Neural progenitor cell (in vitro differentiated cells): ENCODE measurements around the gene ACOXL. TPM values are rescaled to one million over a fixed set of nuclear protein-coding genes. Genes with fewer than 3 reads are reported as not detected.

Experiments
- DNase-seq: peaks from one replicate; pipeline ENCODE4 v3.0.0-alpha.2; 2016; ENCODE audit warnings: low spot score
- H2AFZ ChIP-seq: fragments of 200-600 bp; sonication (generic); replicated peaks from 2 replicates; pipeline ENCODE4 v1.6.1; 2016; ENCODE audit warnings: antibody characterized with exemption
- H3F3A ChIP-seq: fragments of 200-600 bp; sonication (generic); 2 replicates; pipeline ENCODE4 v1.6.1; 2016; ENCODE audit warnings: antibody characterized with exemption, low read depth
- H3K27ac ChIP-seq: fragments of 200-600 bp; sonication (generic); 2 replicates; pipeline ENCODE4 v1.5.1; 2016; ENCODE audit warnings: mild to moderate bottlenecking
- H3K27me3 ChIP-seq: fragments of 200-600 bp; sonication (generic); 2 replicates; pipeline ENCODE4 v1.6.1; 2016; ENCODE audit warnings: mild to moderate bottlenecking, moderate library complexity
- H3K36me3 ChIP-seq: fragments of 200-600 bp; sonication (generic); 2 replicates; pipeline ENCODE4 v1.5.1; 2016
- H3K4me1 ChIP-seq: fragments of 200-600 bp; sonication (generic); 2 replicates; pipeline ENCODE4 v1.6.1; 2016; ENCODE audit warnings: mixed run types
- H3K4me2 ChIP-seq: fragments of 200-600 bp; sonication (generic); 2 replicates; pipeline ENCODE4 v1.6.1; 2016
- H3K4me3 ChIP-seq: fragments of 200-600 bp; sonication (generic); 2 replicates; pipeline ENCODE4 v1.5.1; 2016
- H3K79me2 ChIP-seq: fragments of 200-600 bp; sonication (generic); 2 replicates; pipeline ENCODE4 v1.6.1; 2016; ENCODE audit warnings: low read depth
- H3K9ac ChIP-seq: fragments of 200-600 bp; sonication (generic); 2 replicates; pipeline ENCODE4 v1.6.1; 2016
- H3K9me3 ChIP-seq: fragments of 200-600 bp; sonication (generic); 2 replicates; pipeline ENCODE4 v1.5.1; 2016; ENCODE audit warnings: low read depth
- H4K20me1 ChIP-seq: fragments of 200-600 bp; sonication (generic); 2 replicates; pipeline ENCODE4 v1.6.1; 2016; ENCODE audit warnings: low read depth
- H3K27ac Mint-ChIP-seq: 3 replicates; pipeline ENCODE4 v1.8.0; 2021; ENCODE audit warnings: mixed read lengths
- H3K27me3 Mint-ChIP-seq: 2 replicates; pipeline ENCODE4 v1.8.0; 2022; ENCODE audit warnings: low read depth, mild to moderate bottlenecking, inconsistent platforms, moderate library complexity, mixed read lengths; ENCODE audit not compliant: insufficient read depth
- H3K36me3 Mint-ChIP-seq: 3 replicates; pipeline ENCODE4 v1.8.0; 2021; ENCODE audit warnings: mixed read lengths
- H3K4me1 Mint-ChIP-seq: 3 replicates; pipeline ENCODE4 v1.8.0; 2021; ENCODE audit warnings: mixed read lengths
- H3K4me3 Mint-ChIP-seq: 3 replicates; pipeline ENCODE4 v1.8.0; 2021; ENCODE audit warnings: mild to moderate bottlenecking, moderate library complexity, mixed read lengths
- H3K9me3 Mint-ChIP-seq: 3 replicates; pipeline ENCODE4 v1.8.0; 2020; ENCODE audit warnings: mixed read lengths
- EZH2 ChIP-seq: fragments of 200-600 bp; sonication (generic); IDR thresholded peaks from 2 replicates; pipeline ENCODE4 v1.6.1; 2017; ENCODE audit warnings: antibody characterized with exemption, mild to moderate bottlenecking, moderate library complexity
- EZH2phosphoT487 ChIP-seq: fragments of 200-600 bp; sonication (generic); IDR thresholded peaks from 2 replicates; pipeline ENCODE4 v1.6.1; 2017; ENCODE audit warnings: antibody characterized with exemption
- total RNA-seq: library from RNA; depleted of rRNA; stranded (reverse); fragments of >200 nt; gene quantifications from 2 replicates; pipeline ENCODE4 v1.2.3, GENCODE V29; 2015; ENCODE audit warnings: low replicate concordance
- TF ChIP-seq, protein P1 (sequence below): fragments of 200-600 bp; sonication (generic); IDR thresholded peaks from 2 replicates; pipeline ENCODE4 v1.5.1; 2017; ENCODE audit warnings: antibody characterized with exemption, mild to moderate bottlenecking

ACOXL gene
- total RNA-seq, 1 donor from 2014 or later, result 2.9 TPM

DNA sequence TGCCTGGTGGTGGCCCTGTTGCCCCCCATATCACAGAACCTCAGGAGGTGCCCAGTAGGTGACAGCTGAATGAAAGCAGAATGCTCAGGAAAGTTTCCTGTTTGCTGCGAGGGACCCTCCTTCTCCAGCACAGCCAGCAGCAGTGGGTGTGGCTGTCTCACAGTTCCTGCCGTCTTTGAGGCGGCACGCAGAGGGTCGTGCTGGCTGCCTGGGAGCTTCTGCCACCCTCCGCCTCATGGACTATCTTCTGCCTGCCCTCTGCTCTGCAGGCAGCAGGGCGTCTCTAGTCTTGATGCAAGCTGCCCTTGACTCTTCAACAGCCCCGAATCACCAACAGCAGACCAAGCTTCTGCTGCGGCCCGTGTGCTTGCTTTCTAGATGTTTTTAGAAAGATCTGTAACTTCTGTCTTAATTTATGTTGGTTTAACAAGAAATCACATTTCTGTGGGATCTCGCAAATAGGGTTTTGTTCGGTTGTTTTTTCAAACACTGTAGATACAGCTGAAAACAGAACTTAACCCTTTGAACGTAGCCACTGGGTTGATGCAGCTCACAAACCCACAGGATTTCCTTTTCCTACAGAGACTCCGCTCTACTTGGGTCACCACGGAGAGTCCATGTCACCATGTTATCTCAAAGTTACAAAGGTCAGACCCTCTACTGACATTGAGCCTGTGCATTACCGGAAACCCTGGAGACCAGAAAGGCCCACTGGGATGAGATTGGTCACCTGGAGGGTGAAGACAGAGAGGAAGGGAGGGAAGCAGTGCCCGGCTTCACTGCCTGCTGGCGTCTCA lies 144.9 kb downstream of the ACOXL start:
- no peak for DNase-seq
- no peaks in the 10 kb centered on the region for H3K36me3 ChIP-seq
- H3K4me1 Mint-ChIP-seq, result peaks cover 17% of the 10 kb centered on the region
- no peaks in the 10 kb centered on the region for H3F3A ChIP-seq
- H2AFZ ChIP-seq, result no peak overlapping the region
- no peak overlapping the region for H3K27ac ChIP-seq
- H3K79me2 ChIP-seq, result no peaks in the 10 kb centered on the region
- H3K9me3 Mint-ChIP-seq, result peaks cover 8% of the 10 kb centered on the region
- no peak for TF ChIP-seq EZH2
- TF ChIP-seq, protein P1, sequence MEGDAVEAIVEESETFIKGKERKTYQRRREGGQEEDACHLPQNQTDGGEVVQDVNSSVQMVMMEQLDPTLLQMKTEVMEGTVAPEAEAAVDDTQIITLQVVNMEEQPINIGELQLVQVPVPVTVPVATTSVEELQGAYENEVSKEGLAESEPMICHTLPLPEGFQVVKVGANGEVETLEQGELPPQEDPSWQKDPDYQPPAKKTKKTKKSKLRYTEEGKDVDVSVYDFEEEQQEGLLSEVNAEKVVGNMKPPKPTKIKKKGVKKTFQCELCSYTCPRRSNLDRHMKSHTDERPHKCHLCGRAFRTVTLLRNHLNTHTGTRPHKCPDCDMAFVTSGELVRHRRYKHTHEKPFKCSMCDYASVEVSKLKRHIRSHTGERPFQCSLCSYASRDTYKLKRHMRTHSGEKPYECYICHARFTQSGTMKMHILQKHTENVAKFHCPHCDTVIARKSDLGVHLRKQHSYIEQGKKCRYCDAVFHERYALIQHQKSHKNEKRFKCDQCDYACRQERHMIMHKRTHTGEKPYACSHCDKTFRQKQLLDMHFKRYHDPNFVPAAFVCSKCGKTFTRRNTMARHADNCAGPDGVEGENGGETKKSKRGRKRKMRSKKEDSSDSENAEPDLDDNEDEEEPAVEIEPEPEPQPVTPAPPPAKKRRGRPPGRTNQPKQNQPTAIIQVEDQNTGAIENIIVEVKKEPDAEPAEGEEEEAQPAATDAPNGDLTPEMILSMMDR, result no peak
- no peak for TF ChIP-seq EZH2phosphoT487
- no peaks in the 10 kb centered on the region for H3K9me3 ChIP-seq
- H3K27ac Mint-ChIP-seq, result no peak overlapping the region
- no peaks in the 10 kb centered on the region for H3K36me3 Mint-ChIP-seq
- H3K27me3 ChIP-seq, result no peaks in the 10 kb centered on the region
- no peaks in the 10 kb centered on the region for H4K20me1 ChIP-seq
- H3K27me3 Mint-ChIP-seq, result peaks cover 5% of the 10 kb centered on the region
- H3K4me1 ChIP-seq, result peaks cover 8% of the 10 kb centered on the region
- no peak overlapping the region for H3K9ac ChIP-seq
- no peak overlapping the region for H3K4me3 ChIP-seq
- H3K4me3 Mint-ChIP-seq, result no peak overlapping the region
- no peak overlapping the region for H3K4me2 ChIP-seq

DNA sequence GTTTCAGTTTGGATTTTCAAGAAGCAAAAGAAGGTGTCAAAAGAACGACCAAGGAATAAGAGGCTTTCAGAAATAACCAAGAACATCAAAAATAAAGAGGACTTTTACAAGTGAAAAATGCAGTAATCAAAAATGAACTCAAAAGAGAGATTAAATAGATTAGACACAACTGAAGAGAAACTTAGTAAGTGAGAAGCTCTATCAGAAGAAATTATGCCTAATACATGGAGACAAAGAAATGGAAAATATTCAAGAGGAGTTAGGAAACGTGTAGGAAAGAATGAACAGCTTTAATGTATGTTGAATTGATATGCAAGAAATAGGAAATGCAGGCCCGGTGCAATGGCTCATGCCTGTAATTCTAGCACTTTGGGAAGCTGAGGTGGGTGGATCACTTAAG lies 145.8 kb downstream of the ACOXL start:
- H3K4me2 ChIP-seq, result no peak overlapping the region
- Mint-ChIP-seq H3K27ac (no peak overlapping the region), H3K9me3 (peaks cover 8% of the 10 kb centered on the region), H3K27me3 (peaks cover 5% of the 10 kb centered on the region), H3K4me3 (no peak overlapping the region), H3K36me3 (no peaks in the 10 kb centered on the region), H3K4me1 (peaks cover 15% of the 10 kb centered on the region)
- H3F3A ChIP-seq, result no peaks in the 10 kb centered on the region
- no peak overlapping the region for H2AFZ ChIP-seq
- no peaks in the 10 kb centered on the region for H3K79me2 ChIP-seq
- H3K36me3 ChIP-seq, result no peaks in the 10 kb centered on the region
- H3K27me3 ChIP-seq, result no peaks in the 10 kb centered on the region
- no peak for TF ChIP-seq EZH2phosphoT487
- TF ChIP-seq, protein P1, result no peak
- TF ChIP-seq EZH2, result no peak
- DNase-seq, result no peak
- no peak overlapping the region for H3K4me3 ChIP-seq
- no peak overlapping the region for H3K27ac ChIP-seq
- no peaks in the 10 kb centered on the region for H3K9me3 ChIP-seq
- H3K9ac ChIP-seq, result no peak overlapping the region
- H4K20me1 ChIP-seq, result no peaks in the 10 kb centered on the region
- H3K4me1 ChIP-seq, result peaks cover 8% of the 10 kb centered on the region

DNA sequence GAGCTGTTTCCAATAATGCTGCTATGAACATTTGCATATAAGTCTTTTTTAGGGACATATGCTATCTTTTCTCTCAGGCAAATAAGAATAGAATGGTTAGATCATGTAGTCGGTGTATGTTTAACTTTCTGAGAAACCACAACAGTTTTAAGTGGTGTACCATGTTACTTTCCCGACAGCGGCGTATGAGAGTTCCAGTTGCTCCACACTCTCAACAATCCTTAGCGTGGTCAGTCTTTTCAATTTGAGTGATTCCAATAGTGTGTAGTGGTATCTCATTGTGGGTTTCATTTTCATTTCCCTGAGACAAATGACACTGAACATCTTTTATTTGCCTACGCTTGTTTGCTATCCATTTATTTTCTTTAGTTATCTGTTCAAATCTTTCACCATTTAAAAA lies 149.5 kb downstream of the ACOXL start:
- Histone ChIP-seq H3K4me2 (no peak overlapping the region), H2AFZ (no peak overlapping the region), H3F3A (no peaks in the 10 kb centered on the region), H3K4me1 (no peaks in the 10 kb centered on the region), H3K27me3 (no peaks in the 10 kb centered on the region), H3K79me2 (no peaks in the 10 kb centered on the region), H4K20me1 (no peaks in the 10 kb centered on the region), H3K27ac (no peak overlapping the region), H3K4me3 (no peak overlapping the region), H3K9ac (no peak overlapping the region), H3K9me3 (no peaks in the 10 kb centered on the region), H3K36me3 (no peaks in the 10 kb centered on the region)
- Mint-ChIP-seq H3K27me3 (peaks cover 3% of the 10 kb centered on the region), H3K36me3 (no peaks in the 10 kb centered on the region), H3K27ac (no peak overlapping the region), H3K4me1 (no peaks in the 10 kb centered on the region), H3K4me3 (no peak overlapping the region), H3K9me3 (peaks cover 8% of the 10 kb centered on the region)
- DNase-seq, result no peak
- TF ChIP-seq EZH2 (no peak), EZH2phosphoT487 (no peak)
- TF ChIP-seq, protein P1, result no peak
